NCI-H510A (cell line): ENCODE data around the gene PIAS4.

Source experiments
- DNase-seq: peaks from one replicate; lab custom pipeline; 2025; lab: John Stamatoyannopoulos, UW

PIAS4 gene

DNA sequence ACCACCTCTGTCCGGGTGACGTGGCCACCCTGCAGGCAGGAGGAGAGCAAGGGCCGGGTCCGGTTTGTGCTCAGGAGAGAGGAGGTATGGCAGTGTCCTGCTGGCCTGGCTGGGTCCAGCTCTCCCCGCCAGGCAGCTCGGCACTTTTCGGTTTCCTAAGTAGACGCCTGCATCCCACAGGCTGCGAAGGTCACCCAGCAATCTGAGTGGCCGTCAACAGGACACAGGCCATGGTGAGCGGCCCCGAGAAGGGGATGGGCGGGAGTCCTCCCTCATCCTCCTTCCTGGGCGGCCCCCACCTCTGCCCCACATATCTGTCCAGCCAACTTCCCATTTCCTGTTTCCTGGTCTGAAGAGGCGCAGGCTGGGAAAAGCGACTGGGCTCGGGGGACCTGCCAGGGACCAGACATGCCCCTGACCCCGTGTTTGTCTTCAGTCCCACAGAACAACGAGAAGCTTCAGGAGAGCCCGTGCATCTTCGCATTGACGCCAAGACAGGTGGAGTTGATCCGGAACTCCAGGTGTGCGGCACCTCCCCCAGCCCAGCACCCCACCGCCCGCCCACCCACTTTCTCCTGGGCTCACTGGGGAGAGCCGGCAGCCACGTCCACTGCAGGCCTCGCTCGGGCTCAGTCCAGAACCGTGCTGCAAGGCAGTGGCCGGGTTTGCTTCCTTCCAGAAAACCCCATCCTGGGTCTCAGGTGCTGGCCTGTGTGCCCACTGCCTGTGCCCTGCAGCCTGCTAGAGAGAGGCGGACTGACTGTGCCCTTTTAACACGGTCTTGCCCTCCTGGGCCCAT, 16.3 kb downstream of the PIAS4 start:
- DNase-seq: no peak

DNA sequence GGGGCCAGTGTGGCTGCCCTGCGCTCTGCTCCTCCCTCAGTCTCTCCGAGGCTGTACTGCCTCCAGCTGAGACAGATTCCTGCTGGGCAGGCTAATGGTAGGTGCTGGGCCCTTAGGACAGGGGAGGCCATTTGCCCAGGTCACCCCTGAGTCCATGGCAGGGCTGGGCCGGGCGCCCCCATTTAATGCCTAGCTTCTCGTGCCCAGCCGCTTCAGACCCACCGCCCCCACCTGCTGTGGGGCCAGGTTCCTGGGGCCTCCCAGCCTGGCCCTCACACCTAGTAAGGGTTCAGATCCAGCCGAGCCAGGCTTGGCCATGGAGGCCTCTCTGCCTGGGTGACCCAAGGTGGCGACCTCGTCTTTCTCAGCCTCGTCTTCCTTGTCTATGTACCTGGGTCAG, 17.8 kb downstream of the PIAS4 start:
- no peak for DNase-seq

DNA sequence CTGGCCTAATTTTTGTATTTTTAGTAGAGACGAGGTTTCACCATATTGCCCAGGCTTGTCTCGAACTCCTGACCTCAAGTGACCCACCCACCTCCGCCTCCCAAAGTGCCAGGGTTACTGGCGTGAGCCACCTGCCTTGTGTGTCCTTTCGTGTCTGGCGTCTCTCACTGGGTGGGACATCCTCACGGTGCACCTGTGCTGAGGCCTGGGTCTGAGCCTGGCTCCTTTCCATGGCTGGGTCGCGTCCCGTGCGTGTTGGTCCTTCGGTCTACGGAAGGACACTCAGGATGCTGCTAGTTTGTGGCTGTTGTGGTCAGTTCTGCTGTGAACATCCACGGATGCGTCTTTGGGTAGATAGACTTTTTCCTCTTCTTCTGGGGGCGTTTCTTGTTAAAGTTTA, 19.6 kb downstream of the PIAS4 start:
- DNase-seq: no peak

DNA sequence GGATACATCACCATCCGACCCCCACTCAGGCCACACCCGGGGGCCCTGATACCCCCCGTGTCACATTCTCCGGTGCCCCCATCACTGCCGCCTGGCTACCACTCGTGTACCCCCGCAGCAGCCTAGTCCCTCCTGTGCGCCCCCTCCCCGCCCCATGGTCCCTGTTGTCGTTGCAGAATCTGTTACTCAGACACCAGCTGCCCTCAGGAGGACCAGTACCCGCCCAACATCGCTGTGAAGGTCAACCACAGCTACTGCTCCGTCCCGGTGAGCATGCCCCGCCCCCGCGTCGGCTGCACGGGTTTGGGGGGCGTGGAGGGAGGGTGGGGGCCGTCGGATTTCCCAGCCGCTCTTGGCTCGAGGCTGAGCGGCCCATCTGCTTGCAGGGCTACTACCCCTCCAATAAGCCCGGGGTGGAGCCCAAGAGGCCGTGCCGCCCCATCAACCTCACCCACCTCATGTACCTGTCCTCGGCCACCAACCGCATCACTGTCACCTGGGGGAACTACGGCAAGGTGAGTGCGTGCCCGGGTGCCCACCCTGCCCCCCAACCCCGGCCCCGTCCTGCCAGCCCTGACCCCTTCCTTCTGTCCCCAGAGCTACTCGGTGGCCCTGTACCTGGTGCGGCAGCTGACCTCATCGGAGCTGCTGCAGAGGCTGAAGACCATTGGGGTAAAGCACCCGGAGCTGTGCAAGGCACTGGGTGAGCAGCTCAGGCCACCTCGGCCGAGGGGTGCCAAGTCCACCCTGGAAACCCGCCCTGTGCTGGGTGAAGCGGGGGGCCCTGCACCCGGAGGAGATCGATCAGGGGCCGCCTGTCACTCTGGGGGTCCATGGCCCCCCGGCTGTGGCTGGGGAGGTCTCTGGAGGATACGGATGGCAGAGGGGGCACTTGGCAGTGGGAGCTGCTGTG, 21.1 kb downstream of the PIAS4 start:
- DNase-seq: no peak

DNA sequence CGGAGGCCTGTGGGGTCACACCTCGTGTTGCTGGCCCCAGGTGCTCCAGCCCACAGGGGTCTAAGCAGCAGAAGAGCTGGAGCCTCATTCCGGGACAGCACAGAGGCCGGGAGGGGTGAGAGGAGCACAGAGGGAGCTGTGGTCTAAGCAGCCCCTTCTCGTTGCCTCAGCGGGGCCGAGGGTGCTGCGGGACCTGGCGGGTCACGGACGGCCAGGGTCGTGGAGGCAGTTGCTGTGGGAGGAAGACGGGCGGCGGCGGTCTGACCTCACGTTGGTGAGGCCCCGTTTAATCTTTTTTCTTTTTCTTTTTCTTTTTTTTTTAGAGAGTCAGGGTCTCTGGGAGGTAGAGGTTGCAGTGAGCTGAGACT, 21.7 kb downstream of the PIAS4 start:
- no peak for DNase-seq

DNA sequence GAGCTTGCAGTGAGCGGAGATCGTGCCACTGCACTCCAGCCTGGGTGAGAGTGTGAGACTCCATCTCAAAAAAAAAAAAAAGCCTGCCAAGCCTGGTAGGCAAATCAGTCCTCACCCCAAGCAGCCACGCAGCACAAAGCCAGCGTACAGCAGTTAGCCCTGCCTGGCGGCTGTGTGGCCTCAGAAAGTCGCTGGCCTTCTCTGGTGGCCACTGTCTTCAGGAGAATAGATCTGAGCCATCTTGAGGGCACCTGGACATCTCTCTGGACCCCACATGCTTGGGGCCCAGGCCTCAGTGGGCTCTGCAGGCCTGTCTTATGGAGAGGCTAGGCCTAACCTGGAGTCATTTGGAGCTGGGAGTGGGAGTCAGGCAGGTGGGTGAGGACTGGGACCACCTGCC, 23.0 kb downstream of the PIAS4 start:
- no peak for DNase-seq

DNA sequence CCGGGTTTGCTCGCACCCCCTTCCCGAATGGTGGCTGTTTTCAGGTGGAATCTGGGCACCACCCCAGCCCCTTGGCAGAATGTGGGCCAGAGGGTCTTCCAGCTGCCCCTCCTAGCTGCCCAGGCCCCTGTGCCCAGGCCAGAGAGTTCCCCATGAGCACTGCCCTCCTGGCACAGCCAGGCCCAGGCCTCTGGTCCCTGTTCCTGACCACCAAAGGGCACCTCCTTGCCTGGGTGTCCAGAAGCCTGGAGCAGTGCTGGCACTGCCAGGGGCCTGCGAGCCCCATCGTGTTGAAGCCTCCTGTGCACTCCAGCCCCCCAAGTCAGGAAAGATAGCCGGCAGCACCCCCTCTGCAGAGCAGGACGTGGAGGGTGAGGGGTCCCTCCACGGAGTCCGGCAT, 23.4 kb downstream of the PIAS4 start:
- no peak for DNase-seq

DNA sequence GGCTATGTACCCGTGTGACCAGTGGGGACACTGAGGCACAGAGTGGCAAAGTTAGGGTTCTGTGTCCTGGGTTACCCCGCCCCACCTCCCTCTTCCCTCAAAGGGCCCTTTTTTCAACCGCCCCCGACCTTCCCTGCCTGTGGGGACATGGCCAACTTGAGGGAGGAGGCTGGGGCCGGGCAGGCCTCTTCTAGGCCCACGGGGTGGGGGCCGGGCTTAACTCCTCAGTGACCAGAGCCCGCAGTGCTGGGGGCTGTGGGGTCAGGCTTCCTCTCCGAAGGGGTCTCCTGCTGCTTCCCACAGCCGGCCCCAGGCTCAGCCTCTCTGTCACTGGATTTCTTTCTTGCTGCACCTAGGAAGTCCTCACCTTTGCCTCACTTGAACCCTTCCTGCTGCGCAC, 23.9 kb downstream of the PIAS4 start:
- DNase-seq: no peak

DNA sequence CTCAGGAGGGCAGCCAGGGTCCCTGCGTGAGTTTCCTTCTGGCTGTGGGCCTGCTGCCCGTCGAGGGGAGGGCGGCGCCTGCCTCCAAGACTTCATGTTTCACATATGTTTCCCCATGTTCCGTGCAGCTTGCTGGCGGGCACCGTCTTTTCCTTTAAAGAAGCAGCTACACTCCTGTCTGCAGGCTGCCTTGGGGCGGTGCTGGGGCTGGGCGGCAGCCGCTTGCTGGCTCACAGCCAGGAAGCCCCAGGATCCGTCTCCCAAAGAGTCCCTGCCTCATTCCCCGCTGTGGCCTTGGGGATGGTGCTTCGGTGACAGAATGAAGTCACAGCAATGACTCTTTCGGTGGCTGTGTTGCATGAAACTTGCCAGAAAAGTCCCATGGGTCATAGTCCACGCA, 24.9 kb downstream of the PIAS4 start:
- DNase-seq: no peak

DNA sequence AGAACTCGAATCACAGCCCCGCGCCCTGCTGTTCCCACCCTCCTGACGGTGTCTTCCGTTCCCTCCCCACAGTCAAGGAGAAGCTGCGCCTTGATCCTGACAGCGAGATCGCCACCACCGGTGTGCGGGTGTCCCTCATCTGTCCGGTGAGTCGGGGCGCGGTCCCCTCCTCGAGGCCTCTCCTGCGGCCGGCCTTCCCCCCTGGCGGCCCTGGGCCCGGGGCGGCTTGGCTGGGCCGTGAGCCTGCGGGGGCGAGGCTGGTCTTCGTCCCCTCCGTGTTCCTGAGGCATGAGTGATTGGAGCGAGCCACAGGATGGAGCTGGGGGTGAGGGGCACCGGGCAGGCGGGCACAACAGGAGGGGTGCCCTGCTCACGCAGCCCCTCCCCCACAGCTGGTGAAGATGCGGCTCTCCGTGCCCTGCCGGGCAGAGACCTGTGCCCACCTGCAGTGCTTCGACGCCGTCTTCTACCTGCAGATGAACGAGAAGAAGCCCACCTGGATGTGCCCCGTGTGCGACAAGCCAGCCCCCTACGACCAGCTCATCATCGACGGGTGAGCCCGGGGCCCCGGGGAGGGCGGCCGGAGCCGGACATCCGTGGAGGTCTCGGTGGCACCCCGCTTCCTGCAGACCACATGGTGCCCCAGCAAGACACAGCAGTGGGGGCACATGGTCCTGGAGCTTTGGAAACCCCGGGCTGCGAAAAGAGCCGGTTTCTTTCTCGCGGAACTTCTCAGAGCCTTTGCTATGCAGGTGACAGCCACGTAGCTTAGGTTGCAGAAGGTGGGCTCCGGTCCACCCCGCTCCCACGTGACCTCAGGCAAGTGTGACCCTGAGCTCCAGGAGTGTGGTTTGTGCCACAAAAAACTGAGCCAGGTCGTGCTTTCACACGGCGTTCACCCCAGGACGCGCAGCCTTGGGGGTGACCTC, 25.8 kb downstream of the PIAS4 start:
- no peak for DNase-seq

DNA sequence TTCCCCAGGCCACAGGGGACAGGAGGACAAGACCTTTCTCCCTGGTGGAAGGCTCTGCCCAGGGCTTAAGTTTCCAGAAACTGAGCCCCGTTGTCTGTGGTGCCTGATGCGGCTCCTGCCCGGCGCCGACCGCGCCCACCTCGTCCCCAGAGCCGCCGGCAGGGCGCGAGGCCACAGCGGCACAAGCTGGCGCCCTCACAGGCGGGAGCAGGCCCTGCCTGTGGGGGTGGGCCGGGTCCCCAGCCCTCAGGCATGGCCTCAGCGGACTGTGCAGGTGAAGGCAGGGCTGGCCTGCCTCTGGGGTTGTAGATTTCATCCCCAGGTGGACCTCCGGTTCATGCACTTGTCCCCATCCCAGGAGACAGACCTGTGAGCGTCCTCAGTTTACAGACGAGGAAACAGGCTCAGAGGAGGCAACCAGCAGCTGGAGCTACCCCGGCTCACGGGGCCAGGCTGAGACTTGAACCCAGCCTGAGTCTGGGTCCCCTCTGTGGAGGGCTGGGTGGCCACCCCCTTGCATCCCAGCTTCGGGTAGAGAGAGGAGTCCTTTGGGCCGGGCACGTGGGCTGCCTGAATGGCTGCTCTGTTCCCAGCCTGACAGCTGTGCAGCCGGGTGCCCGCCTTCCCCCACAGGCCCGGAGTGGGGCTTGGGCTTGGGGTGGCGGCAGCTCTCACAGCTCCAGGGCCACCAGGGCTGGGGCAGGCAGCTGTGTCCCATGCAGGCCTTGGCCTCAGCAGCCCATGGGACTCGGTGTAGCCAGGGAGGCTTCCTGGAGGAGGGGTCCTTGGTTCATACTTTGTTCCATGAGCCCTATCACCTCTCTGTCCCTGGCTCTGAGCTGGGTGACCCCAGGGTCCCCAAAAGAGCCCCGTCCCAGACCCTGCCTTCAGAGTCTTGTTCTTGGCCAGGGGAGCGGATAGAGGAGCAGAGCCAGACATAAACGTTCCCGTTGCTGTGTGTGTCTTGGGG, 26.8 kb downstream of the PIAS4 start:
- no peak for DNase-seq

DNA sequence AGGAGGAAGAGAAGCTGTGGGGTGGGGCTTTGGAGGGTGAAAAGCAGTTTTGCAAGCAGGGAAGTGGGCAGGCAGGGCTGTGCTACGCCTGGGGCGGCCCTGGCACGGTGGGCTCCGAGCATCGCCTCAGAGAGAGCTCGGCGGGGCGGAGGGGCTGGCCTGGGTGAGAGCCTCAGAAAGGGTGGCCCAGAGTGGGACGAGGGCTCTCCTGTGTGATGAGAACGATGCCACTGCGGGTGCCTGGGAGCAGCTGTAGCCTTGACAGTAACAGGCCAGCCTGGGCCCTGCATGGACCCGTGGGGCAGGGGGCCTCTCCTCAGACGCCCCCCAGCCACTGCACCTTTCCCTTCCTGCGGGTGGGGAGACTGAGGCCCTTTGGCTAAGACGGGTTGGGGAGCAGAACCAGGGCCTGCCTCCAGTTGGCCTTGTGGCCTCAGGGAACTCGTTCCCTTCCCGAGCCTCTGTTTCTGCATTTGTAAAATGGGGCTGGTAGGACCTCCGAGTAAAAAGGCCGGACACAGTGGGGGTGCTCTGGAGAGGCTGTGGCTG, 27.6 kb downstream of the PIAS4 start:
- DNase-seq: no peak

DNA sequence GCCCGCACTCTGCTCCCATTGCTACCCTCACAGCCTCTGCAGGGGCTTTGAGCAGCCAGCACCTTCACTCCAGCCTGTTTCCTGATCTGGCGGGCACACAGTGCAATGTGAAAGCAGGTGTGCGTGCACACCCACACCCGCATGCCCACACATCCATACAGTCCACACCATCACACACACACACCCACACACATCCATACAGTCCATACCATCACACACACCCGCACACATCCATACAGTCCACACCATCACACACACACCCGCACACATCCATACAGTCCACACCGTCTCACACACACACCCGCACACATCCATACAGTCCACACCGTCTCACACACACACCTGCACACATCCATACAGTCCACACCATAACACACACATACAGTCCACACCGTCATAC, 28.0 kb downstream of the PIAS4 start:
- no peak for DNase-seq

DNA sequence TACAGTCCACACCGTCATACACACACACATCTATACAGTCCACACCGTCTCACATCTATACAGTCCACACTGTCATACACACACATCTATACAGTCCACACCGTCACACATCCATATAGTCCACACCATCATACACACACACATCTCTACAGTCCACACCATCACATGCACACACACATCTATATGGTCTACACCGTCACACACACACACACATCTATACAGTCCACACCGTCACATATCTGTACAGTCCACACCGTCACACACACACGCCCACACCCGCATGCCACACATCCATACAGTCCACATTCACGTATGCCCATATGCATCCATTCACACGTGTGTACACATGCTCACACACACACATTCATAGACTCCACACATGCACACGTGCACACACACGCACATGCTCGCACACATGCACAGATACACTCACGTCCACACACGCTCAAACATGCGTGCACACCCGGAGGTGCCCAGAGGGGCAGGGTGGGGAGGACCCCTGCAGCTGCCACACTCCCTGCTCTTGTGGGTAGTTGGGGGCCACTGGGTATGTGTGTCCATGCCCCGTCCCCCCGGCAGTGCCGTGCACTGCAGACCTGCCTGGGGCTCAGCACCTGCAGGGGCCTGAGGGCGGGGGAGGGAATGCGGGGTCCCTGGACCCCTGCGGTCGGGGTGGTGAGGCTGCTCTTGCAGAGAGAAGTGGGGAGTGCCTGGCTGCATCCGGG, 29.2 kb downstream of the PIAS4 start:
- DNase-seq: no peak

DNA sequence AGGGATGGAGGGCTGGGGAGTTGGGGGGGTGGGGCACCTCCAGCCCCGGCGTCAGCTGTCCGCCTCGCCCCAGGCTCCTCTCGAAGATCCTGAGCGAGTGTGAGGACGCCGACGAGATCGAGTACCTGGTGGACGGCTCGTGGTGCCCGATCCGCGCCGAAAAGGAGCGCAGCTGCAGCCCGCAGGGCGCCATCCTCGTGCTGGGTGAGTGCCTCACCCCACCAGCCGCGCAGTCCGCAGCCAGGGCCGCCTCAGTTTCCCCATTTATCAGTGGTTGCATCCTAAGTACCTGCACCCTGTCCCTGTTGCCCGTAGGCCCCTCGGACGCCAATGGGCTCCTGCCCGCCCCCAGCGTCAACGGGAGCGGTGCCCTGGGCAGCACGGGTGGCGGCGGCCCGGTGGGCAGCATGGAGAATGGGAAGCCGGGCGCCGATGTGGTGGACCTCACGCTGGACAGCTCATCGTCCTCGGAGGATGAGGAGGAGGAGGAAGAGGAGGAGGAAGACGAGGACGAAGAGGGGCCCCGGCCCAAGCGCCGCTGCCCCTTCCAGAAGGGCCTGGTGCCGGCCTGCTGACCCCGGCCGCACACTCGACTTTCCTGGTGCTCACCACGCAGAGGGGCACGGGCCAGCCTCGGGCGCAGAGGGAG, 29.9 kb downstream of the PIAS4 start:
- no peak for DNase-seq

DNA sequence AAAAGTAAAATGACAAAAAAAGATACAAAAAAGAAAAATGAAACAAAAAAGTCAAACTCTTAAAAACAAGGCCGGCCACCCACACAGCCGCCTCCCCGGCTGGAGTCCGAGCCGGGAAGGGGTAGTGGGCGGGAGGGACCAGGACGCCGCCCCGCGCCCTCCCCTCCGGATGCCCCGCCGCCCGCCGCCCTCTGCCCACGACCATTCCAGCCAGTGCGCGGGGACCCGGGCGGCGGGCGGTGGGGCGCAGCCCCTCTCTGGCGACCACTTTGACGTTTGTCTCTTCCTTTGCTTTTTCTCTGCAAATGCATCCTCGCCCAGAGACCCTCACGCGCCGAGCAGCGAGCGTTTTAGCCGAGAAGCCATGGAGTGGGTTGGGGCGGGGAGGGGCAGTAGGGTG, 30.5 kb downstream of the PIAS4 start:
- DNase-seq: no peak

DNA sequence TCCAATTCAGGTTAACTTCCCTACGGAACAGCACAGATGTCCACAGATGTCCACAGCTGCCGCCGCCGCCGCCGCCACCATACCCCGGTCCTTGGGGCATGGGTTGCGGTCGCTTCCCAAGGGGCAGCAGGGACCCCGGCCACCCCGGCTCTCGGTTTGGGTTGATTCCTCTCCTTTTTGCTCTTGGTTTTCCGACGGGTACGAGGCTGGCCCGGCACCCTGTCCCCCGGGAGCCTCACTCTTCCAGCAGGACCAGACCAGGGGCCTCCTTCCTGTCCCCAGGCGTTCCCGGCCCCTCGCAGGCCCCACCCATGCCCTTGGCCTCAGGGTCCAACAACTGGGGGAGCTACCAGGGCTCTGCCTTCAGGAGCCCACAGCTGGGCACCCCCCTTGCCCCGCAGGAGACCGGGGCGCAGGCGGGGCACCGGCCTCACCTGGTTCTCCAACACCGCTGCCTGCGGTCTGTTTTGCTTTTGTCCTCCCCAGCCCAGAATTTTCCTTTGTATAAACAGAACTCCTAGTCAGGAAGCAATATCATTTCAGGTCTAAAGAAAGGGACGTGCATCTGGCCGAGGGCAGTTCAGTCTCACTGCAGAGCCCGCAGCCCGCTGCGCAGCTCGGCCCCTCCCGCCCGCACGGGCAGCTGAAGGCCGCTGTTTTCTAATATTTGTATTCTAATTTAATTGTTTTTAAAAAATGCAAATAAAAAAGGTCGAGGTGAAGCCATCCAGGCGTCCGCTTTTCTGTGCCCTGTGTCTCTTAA, 31.3 kb downstream of the PIAS4 start:
- DNase-seq: no peak

DNA sequence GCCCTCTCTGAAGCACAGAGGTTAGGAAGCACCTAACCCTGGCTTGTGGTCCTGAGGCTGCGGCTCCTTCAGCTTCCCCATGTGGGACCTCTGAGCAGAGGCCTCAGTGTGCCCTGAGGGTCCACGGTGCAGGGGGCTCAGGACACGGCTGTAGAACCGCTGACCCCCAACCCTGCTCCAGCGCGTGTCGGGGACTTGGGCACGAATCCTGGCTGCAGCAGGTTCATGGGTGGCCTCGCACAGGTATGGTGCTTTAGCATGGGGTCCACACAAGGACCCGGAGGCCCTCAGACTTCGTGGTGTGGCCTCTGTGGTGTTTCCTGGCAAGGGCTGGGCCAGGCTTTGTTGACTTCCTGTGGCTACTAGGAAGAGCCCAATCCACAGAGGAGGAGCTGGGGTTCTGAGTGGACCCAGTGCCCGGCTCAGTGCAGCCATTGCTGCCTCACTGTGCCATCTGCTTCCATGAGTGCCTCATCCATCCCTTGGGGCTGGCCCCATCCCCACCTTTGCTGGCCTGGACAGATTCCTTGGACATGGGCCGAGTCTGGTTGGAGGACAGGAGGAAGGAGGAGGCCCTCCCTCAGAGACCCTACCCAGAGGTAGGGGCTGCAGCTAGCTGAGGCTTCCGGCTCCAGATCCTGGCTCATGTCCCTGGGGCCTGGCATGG, 34.7 kb downstream of the PIAS4 start:
- no peak for DNase-seq
